ENCODE measurements around the gene DMD. TPM values are rescaled to one million over a fixed set of nuclear protein-coding genes. Genes with fewer than 3 reads are reported as not detected.

Gene DMD
- total and polyA plus RNA-seq, 9 donors: 14.0 to 70.5 (median 37.6) TPM

DNA sequence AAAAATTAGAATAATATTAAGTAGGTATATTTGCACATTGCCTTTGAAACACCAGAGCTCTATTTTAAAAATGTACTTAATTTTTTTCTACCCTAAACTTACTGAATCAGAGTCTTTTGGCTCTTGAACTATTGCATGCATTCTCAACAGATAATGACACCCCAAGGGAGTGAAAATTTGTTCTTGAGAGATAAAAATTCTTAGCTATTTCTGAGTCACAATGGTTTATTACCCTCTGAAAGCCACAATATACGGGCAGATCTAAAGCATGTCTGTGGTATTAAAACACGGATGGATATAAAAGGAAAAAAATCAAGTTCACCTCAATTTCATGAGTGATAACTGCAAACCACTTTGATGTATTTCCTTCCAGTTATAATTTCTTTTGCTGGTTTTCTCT, 1503.2 kb downstream of the DMD start:
- H3K36me3 ChIP-seq: no peaks in the 10 kb centered on the region
- no peaks in the 10 kb centered on the region for H3K9me3 ChIP-seq
- intact Hi-C loops (cut with DNase I): no loop called here
- H3K4me1 ChIP-seq (ENCODE audit: insufficient read depth): no peaks in the 10 kb centered on the region
- 19 to 28% (median 22%) methylated on average over 2 of the region's 2 CpGs for WGBS, 3 donors
- H3K27ac ChIP-seq: no peak overlapping the region
- no peak overlapping the region for H3K4me3 ChIP-seq
- no peaks in the 10 kb centered on the region for H3K27me3 ChIP-seq
- TF ChIP-seq CTCF (IDR thresholded peaks at IDR 0.05): no peak
- TF ChIP-seq POLR2A (IDR thresholded peaks at IDR 0.05): no peak
- TF ChIP-seq EP300 (IDR thresholded peaks at IDR 0.05): no peak
- no peak for DNase-seq

- 24 to 43% (median 39%) methylated on average over 4 of the region's 4 CpGs for WGBS, 3 donors
- intact Hi-C loops (cut with DNase I): no loop called here
- no peaks in the 10 kb centered on the region for H3K4me1 ChIP-seq (ENCODE audit: insufficient read depth)
- H3K4me3 ChIP-seq: no peak overlapping the region
- H3K27me3 ChIP-seq: no peaks in the 10 kb centered on the region
- TF ChIP-seq CTCF (IDR thresholded peaks at IDR 0.05) (no peak), POLR2A (IDR thresholded peaks at IDR 0.05) (no peak), EP300 (IDR thresholded peaks at IDR 0.05) (no peak)
- no peak overlapping the region for H3K27ac ChIP-seq
- no peaks in the 10 kb centered on the region for H3K36me3 ChIP-seq
- H3K9me3 ChIP-seq: no peaks in the 10 kb centered on the region
- DNase-seq: no peak
Observed at GRCh38 chrX:31706466-31706865, 1504.9 kb downstream of the DMD start.

DNA sequence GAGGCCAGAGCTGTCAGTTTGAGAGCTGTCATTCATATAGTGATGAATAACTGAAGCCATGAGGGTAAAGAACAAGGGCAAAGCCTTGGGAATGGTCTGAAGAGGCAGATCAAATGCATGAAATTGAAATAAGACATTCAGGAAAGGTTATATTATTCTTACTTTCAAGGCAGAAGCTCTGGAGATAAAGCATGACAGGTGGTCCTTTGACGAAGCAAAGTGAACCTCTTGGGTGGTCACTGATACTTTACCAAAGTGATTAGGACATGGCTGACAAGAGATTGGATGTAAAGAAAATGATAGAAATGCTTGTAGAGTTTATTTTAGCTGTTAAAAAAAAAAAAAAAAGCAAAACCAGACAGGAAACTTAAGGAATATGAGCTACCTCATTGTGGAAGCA, 1505.5 kb downstream of the DMD start:
- H3K27me3 ChIP-seq: no peaks in the 10 kb centered on the region
- no peak overlapping the region for H3K4me3 ChIP-seq
- intact Hi-C loops (cut with DNase I): no loop called here
- WGBS, 3 donors: 70 to 79% (median 78%) methylated on average over 1 of the region's 1 CpG
- DNase-seq: no peak
- no peaks in the 10 kb centered on the region for H3K4me1 ChIP-seq (ENCODE audit: insufficient read depth)
- no peaks in the 10 kb centered on the region for H3K9me3 ChIP-seq
- no peak for TF ChIP-seq EP300 (IDR thresholded peaks at IDR 0.05)
- H3K27ac ChIP-seq: no peak overlapping the region
- no peaks in the 10 kb centered on the region for H3K36me3 ChIP-seq

GRCh38 chrX:31704938-31705337, 1506.4 kb downstream of the DMD start:
- WGBS, 3 donors: 68 to 72% (median 71%) methylated on average over 2 of the region's 2 CpGs
- TF ChIP-seq EP300 (IDR thresholded peaks at IDR 0.05) (no peak), CTCF (IDR thresholded peaks at IDR 0.05) (no peak), POLR2A (IDR thresholded peaks at IDR 0.05) (no peak)
- H3K36me3 ChIP-seq: no peaks in the 10 kb centered on the region
- no peak overlapping the region for H3K4me3 ChIP-seq
- no peaks in the 10 kb centered on the region for H3K27me3 ChIP-seq
- H3K4me1 ChIP-seq (ENCODE audit: insufficient read depth): no peaks in the 10 kb centered on the region
- no peak for DNase-seq
- H3K9me3 ChIP-seq: no peaks in the 10 kb centered on the region
- H3K27ac ChIP-seq: no peak overlapping the region
- intact Hi-C loops (cut with DNase I): no loop called here

DNA sequence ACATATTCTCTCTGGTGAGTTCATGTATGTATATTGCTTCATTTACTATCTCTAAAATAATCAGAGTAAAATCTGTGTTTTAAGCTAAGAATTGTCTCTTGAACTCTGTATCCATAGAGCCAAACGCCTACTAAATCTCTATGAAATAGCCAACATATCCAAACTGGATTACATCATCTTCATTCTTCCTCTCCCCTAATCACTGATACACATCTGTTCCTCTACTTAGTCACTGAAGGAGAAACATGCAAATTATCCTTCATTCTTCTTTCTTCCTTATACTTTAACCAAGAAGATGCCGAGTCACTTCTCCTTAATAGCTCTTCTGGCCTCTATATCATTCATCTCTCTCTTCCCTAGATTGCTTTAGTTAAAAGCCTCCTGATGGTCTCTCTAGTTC, 1509.1 kb downstream of the DMD start:
- Histone ChIP-seq H3K36me3 (no peaks in the 10 kb centered on the region), H3K9me3 (no peaks in the 10 kb centered on the region), H3K27ac (no peak overlapping the region), H3K4me1 (ENCODE audit: insufficient read depth) (no peaks in the 10 kb centered on the region), H3K4me3 (no peak overlapping the region), H3K27me3 (no peaks in the 10 kb centered on the region)
- 74 to 79% (median 76%) methylated on average over 2 of the region's 2 CpGs for WGBS, 3 donors
- intact Hi-C loops (cut with DNase I): no loop called here
- no peak for TF ChIP-seq CTCF (IDR thresholded peaks at IDR 0.05)
- TF ChIP-seq EP300 (IDR thresholded peaks at IDR 0.05): no peak
- TF ChIP-seq POLR2A (IDR thresholded peaks at IDR 0.05): no peak
- no peak for DNase-seq

All from ovary (tissue), 9 donors.